Measurements from ENCODE around the gene MRPL10. TPM values are rescaled to one million over a fixed set of nuclear protein-coding genes. Genes with fewer than 3 reads are reported as not detected.

The MRPL10 gene
- total RNA-seq, 6 experiments from 2014 or later = 14.4 to 26.1 (median 16.3) TPM

GRCh38 chr17:47856830-47857229, 25.5 kb upstream of the MRPL10 start:
- no peak for DNase-seq
- no peaks in the 10 kb centered on the region for H3K36me3 ChIP-seq
- H3K9me3 ChIP-seq = no peaks in the 10 kb centered on the region
- peaks cover 5 to 8% of the 10 kb centered on the region in 2 donors for H3K27me3 ChIP-seq
- ATAC-seq = no peak
- intact Hi-C loops (cut with DNase I) = no loop called here
- no peaks in the 10 kb centered on the region for H3K4me1 ChIP-seq
- H3K27ac ChIP-seq = no peak overlapping the region
- H3K4me3 ChIP-seq = no peak overlapping the region
- TF ChIP-seq POLR2A (IDR thresholded peaks at IDR 0.05) = no peak
- TF ChIP-seq CTCF (IDR thresholded peaks at IDR 0.05) = no peak

- intact Hi-C loops (cut with DNase I) = no loop called here
- no peak overlapping the region for H3K4me3 ChIP-seq
- no peak overlapping the region for H3K27ac ChIP-seq
- peak in 1 of 4 donors; percentile 3 for ATAC-seq
- TF ChIP-seq CTCF (IDR thresholded peaks at IDR 0.05) (no peak), POLR2A (IDR thresholded peaks at IDR 0.05) (no peak)
- peak in 1 of 3 donors; percentile 11 for DNase-seq
- peaks cover 5 to 9% of the 10 kb centered on the region in 2 donors for H3K27me3 ChIP-seq
- no peaks in the 10 kb centered on the region for H3K9me3 ChIP-seq
- WGBS (ENCODE audit: insufficient coverage, low coverage, low lambda C conversion rate, missing lambda C conversion rate) = 30% methylated on average over 3 of the region's 3 CpGs
- H3K4me1 ChIP-seq = peaks cover 0 to 7% (median 0%) of the 10 kb centered on the region in 4 donors
- H3K36me3 ChIP-seq = no peaks in the 10 kb centered on the region
Observed at GRCh38 chr17:47855737-47856136, 24.4 kb upstream of the MRPL10 start.

- ATAC-seq (no peak), DNase-seq (peak in 1 of 3 donors; percentile 11)
- Histone ChIP-seq H3K4me3 (no peak overlapping the region), H3K4me1 (peaks cover 0 to 8% (median 0%) of the 10 kb centered on the region in 4 donors), H3K27ac (no peak overlapping the region), H3K36me3 (no peaks in the 10 kb centered on the region), H3K9me3 (no peaks in the 10 kb centered on the region), H3K27me3 (peaks cover 5 to 9% of the 10 kb centered on the region in 2 donors)
- WGBS (ENCODE audit: insufficient coverage, low coverage, low lambda C conversion rate, missing lambda C conversion rate) = 52% methylated on average over 5 of the region's 5 CpGs
- intact Hi-C loops (cut with DNase I) = no loop called here
- no peak for TF ChIP-seq POLR2A (IDR thresholded peaks at IDR 0.05)
- TF ChIP-seq CTCF (IDR thresholded peaks at IDR 0.05) = no peak
Observed at GRCh38 chr17:47853616-47854015, 22.3 kb upstream of the MRPL10 start.

GRCh38 chr17:47852113-47852949, 21.0 kb upstream of the MRPL10 start:
- 22% methylated on average over 32 of the region's 32 CpGs for WGBS (ENCODE audit: insufficient coverage, low coverage, low lambda C conversion rate, missing lambda C conversion rate)
- no peak overlapping the region for H3K4me3 ChIP-seq
- peaks cover 5 to 13% of the 10 kb centered on the region in 2 donors for H3K27me3 ChIP-seq
- H3K27ac ChIP-seq = no peak overlapping the region
- H3K36me3 ChIP-seq = no peaks in the 10 kb centered on the region
- no peak for ATAC-seq
- DNase-seq = peak in 1 of 3 donors; percentile 26
- intact Hi-C loops (cut with DNase I) = no loop called here
- H3K9me3 ChIP-seq = no peaks in the 10 kb centered on the region
- H3K4me1 ChIP-seq = peaks cover 0 to 8% (median 0%) of the 10 kb centered on the region in 4 donors
- TF ChIP-seq POLR2A (IDR thresholded peaks at IDR 0.05) (no peak), CTCF (IDR thresholded peaks at IDR 0.05) (no peak)

All from right lobe of liver (tissue), 6 donors.